Lower lobe of right lung (tissue), 2 donors: ENCODE data around the gene HOXA4. TPM values are rescaled to one million over a fixed set of nuclear protein-coding genes. Genes with fewer than 3 reads are reported as not detected.
A peak's percentile ranks its signal among the peaks of the same experiment; 100 is the strongest.

Source experiments
- ATAC-seq, 2 donors: fragments of 200-7000 bp; cut with Tn5 transposase; one replicate each; pipeline ENCODE4 v1.9.1; 2020 to 2022; ENCODE audit warnings: mild to moderate bottlenecking in 2 of 2, moderate library complexity in 2 of 2
- DNase-seq: peaks from one replicate; pipeline ENCODE4 v3.0.0-alpha.2; 2020
- H3K27ac ChIP-seq: fragments of 200-600 bp; one replicate; pipeline ENCODE4 v1.8.0; 2022
- H3K27me3 ChIP-seq: fragments of 200-600 bp; one replicate; pipeline ENCODE4 v1.8.0; 2022; ENCODE audit warnings: low read depth
- H3K36me3 ChIP-seq: fragments of 200-600 bp; one replicate; pipeline ENCODE4 v1.8.0; 2022; ENCODE audit warnings: mild to moderate bottlenecking
- H3K4me1 ChIP-seq: fragments of 200-600 bp; one replicate; pipeline ENCODE4 v1.8.0; 2022
- H3K4me3 ChIP-seq: fragments of 200-600 bp; one replicate; pipeline ENCODE4 v1.8.0; 2022; ENCODE audit warnings: mild to moderate bottlenecking
- H3K9me3 ChIP-seq: fragments of 200-600 bp; one replicate; pipeline ENCODE4 v1.8.0; 2022
- intact Hi-C: fragments of 100-400 bp; cut with DNase I; formaldehyde crosslinking; loops from one replicate; pipeline ENCODE4 v1.11.0; 2022
- total RNA-seq: library from RNA; stranded (reverse); fragmentation: NEBNext Ultra II Directional; extraction: Animal tissue kit (Norgen Biotek cat#: 25700); gene quantifications from one replicate; pipeline ENCODE4 v1.2.1, GENCODE V29; 2021
- TF ChIP-seq, protein P1 (sequence below): fragments of 200-600 bp; IDR thresholded peaks from one replicate; pipeline ENCODE4 v1.8.0; 2022; ENCODE audit warnings: antibody characterized with exemption, mild to moderate bottlenecking
- donor health status: DM: no; HTN: yes; CAD: no; lungs with severe emphysema.

The HOXA4 gene
- total RNA-seq, 1 donor from 2014 or later: 8.5 TPM

DNA sequence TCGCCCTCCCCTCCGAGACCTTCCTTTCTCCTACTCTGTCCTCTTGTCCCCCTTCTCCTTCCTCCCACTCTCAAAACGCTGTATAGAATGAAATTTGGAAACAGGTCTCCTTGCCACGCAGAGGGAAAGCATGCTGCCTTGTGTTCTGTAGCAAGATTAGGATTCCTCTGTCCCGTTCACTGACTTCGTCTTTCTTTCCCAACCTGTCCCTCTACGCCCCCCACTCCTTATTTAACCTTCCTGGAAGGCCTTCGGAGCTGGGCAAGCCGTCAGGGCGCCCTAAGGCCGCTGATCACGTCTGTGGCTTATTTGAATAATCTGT lies 33.4 kb upstream of the HOXA4 start:
- Histone ChIP-seq H3K36me3 (no peaks in the 10 kb centered on the region), H3K4me1 (peaks cover 40% of the 10 kb centered on the region), H3K9me3 (no peaks in the 10 kb centered on the region), H3K27me3 (peaks cover 95% of the 10 kb centered on the region), H3K27ac (no peak overlapping the region), H3K4me3 (peak overlapping the region; percentile 50)
- DNase-seq (no peak), ATAC-seq (no peak)
- TF ChIP-seq, protein P1, sequence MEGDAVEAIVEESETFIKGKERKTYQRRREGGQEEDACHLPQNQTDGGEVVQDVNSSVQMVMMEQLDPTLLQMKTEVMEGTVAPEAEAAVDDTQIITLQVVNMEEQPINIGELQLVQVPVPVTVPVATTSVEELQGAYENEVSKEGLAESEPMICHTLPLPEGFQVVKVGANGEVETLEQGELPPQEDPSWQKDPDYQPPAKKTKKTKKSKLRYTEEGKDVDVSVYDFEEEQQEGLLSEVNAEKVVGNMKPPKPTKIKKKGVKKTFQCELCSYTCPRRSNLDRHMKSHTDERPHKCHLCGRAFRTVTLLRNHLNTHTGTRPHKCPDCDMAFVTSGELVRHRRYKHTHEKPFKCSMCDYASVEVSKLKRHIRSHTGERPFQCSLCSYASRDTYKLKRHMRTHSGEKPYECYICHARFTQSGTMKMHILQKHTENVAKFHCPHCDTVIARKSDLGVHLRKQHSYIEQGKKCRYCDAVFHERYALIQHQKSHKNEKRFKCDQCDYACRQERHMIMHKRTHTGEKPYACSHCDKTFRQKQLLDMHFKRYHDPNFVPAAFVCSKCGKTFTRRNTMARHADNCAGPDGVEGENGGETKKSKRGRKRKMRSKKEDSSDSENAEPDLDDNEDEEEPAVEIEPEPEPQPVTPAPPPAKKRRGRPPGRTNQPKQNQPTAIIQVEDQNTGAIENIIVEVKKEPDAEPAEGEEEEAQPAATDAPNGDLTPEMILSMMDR: no peak
- intact Hi-C loops: no loop called here

GRCh38 chr7:27163288-27164044 lies 32.9 kb upstream of the HOXA4 start:
- Histone ChIP-seq H3K27me3 (peaks cover 95% of the 10 kb centered on the region), H3K36me3 (no peaks in the 10 kb centered on the region), H3K4me1 (peaks cover 40% of the 10 kb centered on the region), H3K4me3 (no peak overlapping the region), H3K27ac (no peak overlapping the region), H3K9me3 (no peaks in the 10 kb centered on the region)
- intact Hi-C loops: no loop called here
- ATAC-seq (no peak), DNase-seq (no peak)
- TF ChIP-seq, protein P1: no peak

DNA sequence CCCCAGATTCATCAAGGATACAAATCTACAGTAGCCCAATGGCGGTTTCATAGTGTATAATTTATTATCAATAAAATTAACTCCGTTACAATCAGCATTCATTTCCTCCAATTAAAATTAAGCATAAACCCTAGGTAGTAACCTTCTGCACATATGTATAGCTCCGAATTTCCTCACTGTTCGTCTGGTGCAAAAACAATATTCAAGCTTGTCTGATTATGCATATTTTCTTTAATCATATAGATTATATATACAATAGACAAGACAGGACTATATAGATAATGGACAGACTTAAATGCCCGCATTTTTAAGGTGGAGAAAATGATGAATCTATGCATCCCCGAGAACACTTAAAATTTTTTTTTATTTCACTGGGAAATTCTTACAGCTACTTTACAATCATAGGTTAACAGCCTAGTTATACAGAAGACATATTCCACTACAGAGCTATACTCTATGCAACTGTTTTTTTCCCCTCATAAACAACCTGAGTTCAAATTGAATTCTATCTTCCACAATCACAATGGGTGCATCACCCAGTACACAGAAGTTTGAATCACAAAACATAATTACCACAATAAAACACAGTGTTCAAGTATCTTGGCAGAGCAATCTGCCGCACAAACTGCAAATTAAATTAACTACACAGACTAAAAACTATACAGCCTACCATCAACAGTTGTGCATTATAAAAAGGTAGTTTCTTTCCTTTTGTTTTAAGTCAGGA lies 32.2 kb upstream of the HOXA4 start:
- DNase-seq (no peak), ATAC-seq (no peak)
- H3K36me3 ChIP-seq: no peaks in the 10 kb centered on the region
- H3K4me1 ChIP-seq: peaks cover 40% of the 10 kb centered on the region
- H3K27me3 ChIP-seq: peaks cover 95% of the 10 kb centered on the region
- H3K4me3 ChIP-seq: no peak overlapping the region
- no peaks in the 10 kb centered on the region for H3K9me3 ChIP-seq
- TF ChIP-seq, protein P1: no peak
- intact Hi-C loops: no loop called here
- no peak overlapping the region for H3K27ac ChIP-seq

- intact Hi-C loops: no loop called here
- Histone ChIP-seq H3K27ac (no peak overlapping the region), H3K4me1 (peaks cover 44% of the 10 kb centered on the region), H3K4me3 (peak overlapping the region; percentile 63), H3K9me3 (no peaks in the 10 kb centered on the region), H3K27me3 (peaks cover 95% of the 10 kb centered on the region), H3K36me3 (no peaks in the 10 kb centered on the region)
- TF ChIP-seq, protein P1: no peak
- ATAC-seq (no peak), DNase-seq (peak; percentile 46)
Observed at GRCh38 chr7:27161721-27162560, 31.4 kb upstream of the HOXA4 start.

- intact Hi-C loops: no loop called here
- H3K27me3 ChIP-seq: peaks cover 95% of the 10 kb centered on the region
- peaks cover 48% of the 10 kb centered on the region for H3K4me1 ChIP-seq
- TF ChIP-seq, protein P1: no peak
- H3K9me3 ChIP-seq: no peaks in the 10 kb centered on the region
- peak; percentile 78 for DNase-seq
- H3K27ac ChIP-seq: no peak overlapping the region
- ATAC-seq: peak; percentile 25 to 38
- peak overlapping the region; percentile 63 for H3K4me3 ChIP-seq
- H3K36me3 ChIP-seq: no peaks in the 10 kb centered on the region
Observed at GRCh38 chr7:27161214-27161720, 30.7 kb upstream of the HOXA4 start.
